ENCODE results near the gene FADS2. TPM values are rescaled to one million over a fixed set of nuclear protein-coding genes. Genes with fewer than 3 reads are reported as not detected.
A peak's percentile ranks its signal among the peaks of the same experiment; 100 is the strongest.

FADS2 gene
- total and polyA plus RNA-seq, 9 of the 15 experiments (the other 6 are each of a cell fraction or from before 2014, with no cell fraction given), result 2.9 to 42.8 (median 16.2) TPM

DNA sequence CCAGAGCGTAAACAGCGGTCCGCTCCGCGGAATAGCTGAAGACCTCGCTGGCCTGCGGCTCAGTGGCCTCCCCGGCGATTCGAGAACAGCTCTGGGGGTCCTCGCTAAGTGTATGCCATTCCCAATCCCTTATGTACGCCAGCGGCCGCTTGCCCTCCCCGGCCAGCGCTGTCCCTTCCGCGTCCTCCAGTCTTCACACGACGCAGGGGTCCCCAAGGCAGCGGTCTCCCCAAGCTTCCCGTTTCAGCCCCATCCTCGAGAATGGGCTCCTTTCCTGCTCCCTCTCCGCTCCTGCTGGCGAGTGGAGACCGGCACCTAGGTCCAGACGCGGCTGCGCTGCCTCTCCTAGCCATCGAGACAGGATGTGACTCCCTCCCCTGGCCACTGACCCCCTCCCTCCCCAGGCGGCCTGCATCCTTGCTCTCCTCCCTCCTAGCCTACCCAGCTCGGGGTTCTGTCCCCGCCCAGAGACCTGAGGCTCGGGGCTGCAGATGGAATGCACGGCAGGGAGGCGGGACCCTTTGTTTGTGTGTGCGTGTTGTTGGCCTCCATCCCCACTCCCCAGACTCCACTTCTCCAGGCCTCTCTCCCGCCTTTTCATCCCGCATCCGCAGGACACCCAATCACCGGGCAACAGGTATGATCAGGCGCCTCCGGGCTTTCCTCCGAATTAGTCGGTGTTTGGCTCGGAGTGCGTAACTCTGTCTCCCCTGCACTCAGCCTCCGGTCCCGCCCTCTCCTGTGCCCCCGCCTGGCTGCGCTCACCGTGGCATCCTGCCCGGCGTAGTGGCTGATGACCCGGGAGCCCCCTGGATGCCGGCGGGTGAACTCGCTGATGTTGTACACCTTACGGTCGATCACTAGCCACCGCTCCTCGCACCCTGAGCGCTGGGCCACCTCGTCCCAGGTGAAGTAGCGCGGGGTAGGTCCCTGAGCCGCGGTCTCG lies 12.0 kb upstream of the FADS2 start (continued):
- TF ChIP-seq, protein P1, sequence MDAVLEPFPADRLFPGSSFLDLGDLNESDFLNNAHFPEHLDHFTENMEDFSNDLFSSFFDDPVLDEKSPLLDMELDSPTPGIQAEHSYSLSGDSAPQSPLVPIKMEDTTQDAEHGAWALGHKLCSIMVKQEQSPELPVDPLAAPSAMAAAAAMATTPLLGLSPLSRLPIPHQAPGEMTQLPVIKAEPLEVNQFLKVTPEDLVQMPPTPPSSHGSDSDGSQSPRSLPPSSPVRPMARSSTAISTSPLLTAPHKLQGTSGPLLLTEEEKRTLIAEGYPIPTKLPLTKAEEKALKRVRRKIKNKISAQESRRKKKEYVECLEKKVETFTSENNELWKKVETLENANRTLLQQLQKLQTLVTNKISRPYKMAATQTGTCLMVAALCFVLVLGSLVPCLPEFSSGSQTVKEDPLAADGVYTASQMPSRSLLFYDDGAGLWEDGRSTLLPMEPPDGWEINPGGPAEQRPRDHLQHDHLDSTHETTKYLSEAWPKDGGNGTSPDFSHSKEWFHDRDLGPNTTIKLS (IDR thresholded peaks at IDR 0.05; ENCODE audit: borderline replicate concordance, low read depth), result no peak
- TF ChIP-seq ZNF445 (CRISPR knock-in tag; IDR thresholded peaks at IDR 0.05; ENCODE audit: low read depth), result no peak
- no peak for TF ChIP-seq THAP12 (CRISPR knock-in tag; IDR thresholded peaks at IDR 0.05)
- no peak for TF ChIP-seq ZFP36 (IDR thresholded peaks at IDR 0.05; ENCODE audit: low read depth, low read length, partially characterized antibody)
- TF ChIP-seq RFX7 (CRISPR knock-in tag; IDR thresholded peaks at IDR 0.05), result no peak
- TF ChIP-seq MITF (IDR thresholded peaks at IDR 0.05), result no peak
- TF ChIP-seq TBL1XR1 (IDR thresholded peaks at IDR 0.05; ENCODE audit: low read length in 2 of 2), result no peak
- no peak for TF ChIP-seq CHD2 (IDR thresholded peaks at IDR 0.05; ENCODE audit: low read depth, low read length)
- TF ChIP-seq CCAR2 (IDR thresholded peaks at IDR 0.05; ENCODE audit: low read depth, low read length), result no peak
- TF ChIP-seq KHSRP (IDR thresholded peaks at IDR 0.05), result no peak
- TF ChIP-seq ARID1B (IDR thresholded peaks at IDR 0.05), result no peak; the same call in 1 of the 2 replicates
- no peak for TF ChIP-seq ZNF764 (CRISPR knock-in tag; IDR thresholded peaks at IDR 0.05; ENCODE audit: low read depth)
- TF ChIP-seq ZNF197 (CRISPR knock-in tag; IDR thresholded peaks at IDR 0.05; ENCODE audit: low read depth), result no peak
- TF ChIP-seq SIRT6 (IDR thresholded peaks at IDR 0.05; ENCODE audit: low read depth, low read length), result no peak
- TF ChIP-seq NONO (IDR thresholded peaks at IDR 0.05; ENCODE audit: low read depth in 2 of 2, low read length in 1 of 2), result no peak
- no peak for TF ChIP-seq RHOXF2B (CRISPR knock-in tag; conservative IDR thresholded peaks at IDR 0.05)
- peak; percentile 35 for TF ChIP-seq CTCFL (IDR thresholded peaks at IDR 0.05; ENCODE audit: borderline replicate concordance, insufficient read depth, low read depth, low read length, poor library complexity, severe bottlenecking)
- no peak; the same call in 1 of the 2 replicates for TF ChIP-seq KDM2B (CRISPR knock-in tag; IDR thresholded peaks at IDR 0.05)
- peak; percentile 26 for TF ChIP-seq PCBP1 (IDR thresholded peaks at IDR 0.05; ENCODE audit: low read depth, low read length, poor library complexity, severe bottlenecking)
- no peak; the same call in none of the 2 replicates for TF ChIP-seq BRD4 (IDR thresholded peaks at IDR 0.05)
